GM13977 (cell line): ENCODE measurements around the gene MYH14.

Experiments
- DNase-seq: peaks from one replicate; pipeline ENCODE4 v3.0.0; 2012; ENCODE audit warnings: low spot score
- in situ Hi-C: fragments of 300-500 bp; cut with MboI; formaldehyde crosslinking; loops from one replicate; pipeline ENCODE4 v1.12.0; 2022; ENCODE audit warnings: low sequenced_read_pairs, low pct_unique_long_range_greater_than_20kb, mixed read lengths, inconsistent platforms; ENCODE audit not compliant: unreplicated experiment
- TF ChIP-seq, protein P1 (sequence below): IDR thresholded peaks from 2 replicates; pipeline ENCODE4 v1.5.1; 2012; ENCODE audit warnings: mild to moderate bottlenecking, control low read depth; ENCODE audit not compliant: insufficient read depth; ENCODE audit errors: extremely low read depth, missing control alignments

MYH14 gene

DNA sequence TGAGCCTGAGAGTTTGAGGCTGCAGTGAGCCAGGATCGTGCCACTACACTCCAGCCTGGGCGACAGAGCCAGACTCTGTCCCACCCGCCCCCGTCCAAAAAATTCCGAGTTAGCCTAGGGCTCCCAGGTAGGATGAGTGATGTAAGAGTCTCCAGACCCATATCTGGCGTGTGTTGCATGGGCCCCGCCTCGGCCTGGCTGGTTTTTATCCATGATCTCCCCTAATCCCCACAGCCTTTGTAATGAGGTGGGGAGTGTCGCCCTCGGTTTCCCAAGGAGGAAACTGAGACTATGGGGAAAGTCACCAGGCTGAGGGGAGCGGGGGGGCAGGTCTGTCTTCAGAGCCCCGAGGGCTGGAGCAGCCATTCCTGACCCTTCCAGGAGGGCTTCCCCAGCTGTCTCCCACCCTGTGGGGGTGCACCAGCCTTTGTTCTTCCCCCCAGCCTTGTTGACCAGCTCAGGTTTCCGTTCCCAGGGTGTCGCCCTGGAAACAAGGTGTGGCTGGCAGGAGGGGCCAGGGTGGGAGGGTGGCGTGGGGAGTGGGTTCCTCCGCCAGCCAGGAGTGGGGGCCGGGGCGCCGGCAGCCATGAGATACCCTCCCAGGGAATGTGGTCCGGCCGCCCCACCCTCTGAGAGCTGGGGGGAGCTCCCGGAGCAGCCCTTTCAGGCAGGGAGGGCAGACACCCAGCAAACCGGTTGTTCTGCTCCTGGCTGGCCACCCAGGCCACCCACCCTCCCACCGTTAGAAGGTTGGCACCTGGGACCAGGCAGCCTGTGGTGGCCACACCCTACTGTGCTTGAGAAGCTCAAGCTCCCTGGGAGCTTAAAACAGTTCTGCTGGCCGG, 11.5 kb downstream of the MYH14 start:
- TF ChIP-seq, protein P1, sequence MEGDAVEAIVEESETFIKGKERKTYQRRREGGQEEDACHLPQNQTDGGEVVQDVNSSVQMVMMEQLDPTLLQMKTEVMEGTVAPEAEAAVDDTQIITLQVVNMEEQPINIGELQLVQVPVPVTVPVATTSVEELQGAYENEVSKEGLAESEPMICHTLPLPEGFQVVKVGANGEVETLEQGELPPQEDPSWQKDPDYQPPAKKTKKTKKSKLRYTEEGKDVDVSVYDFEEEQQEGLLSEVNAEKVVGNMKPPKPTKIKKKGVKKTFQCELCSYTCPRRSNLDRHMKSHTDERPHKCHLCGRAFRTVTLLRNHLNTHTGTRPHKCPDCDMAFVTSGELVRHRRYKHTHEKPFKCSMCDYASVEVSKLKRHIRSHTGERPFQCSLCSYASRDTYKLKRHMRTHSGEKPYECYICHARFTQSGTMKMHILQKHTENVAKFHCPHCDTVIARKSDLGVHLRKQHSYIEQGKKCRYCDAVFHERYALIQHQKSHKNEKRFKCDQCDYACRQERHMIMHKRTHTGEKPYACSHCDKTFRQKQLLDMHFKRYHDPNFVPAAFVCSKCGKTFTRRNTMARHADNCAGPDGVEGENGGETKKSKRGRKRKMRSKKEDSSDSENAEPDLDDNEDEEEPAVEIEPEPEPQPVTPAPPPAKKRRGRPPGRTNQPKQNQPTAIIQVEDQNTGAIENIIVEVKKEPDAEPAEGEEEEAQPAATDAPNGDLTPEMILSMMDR = no peak
- in situ Hi-C loops = no loop called here
- DNase-seq = no peak

DNA sequence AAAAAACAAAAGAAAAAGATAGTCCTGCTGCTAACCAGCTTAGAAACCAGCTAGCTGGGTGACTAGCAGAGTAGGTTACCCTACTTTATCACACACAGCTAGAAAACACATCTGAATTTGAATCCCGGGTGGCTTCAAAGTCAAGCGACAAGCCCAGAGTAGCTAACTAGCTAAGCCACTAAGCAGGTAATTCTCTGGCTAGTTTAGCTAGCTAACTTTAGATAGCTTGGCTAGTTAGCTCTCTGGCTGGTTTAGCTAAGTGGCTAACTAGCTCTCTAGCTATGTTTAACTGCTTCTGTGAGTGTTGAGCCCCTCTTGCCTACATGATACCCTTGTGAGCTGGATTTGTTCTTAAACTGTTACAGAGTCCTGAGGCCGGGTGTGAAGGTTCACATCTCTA, 12.4 kb downstream of the MYH14 start:
- DNase-seq = no peak
- TF ChIP-seq, protein P1 = no peak
- in situ Hi-C loops = no loop called here

DNA sequence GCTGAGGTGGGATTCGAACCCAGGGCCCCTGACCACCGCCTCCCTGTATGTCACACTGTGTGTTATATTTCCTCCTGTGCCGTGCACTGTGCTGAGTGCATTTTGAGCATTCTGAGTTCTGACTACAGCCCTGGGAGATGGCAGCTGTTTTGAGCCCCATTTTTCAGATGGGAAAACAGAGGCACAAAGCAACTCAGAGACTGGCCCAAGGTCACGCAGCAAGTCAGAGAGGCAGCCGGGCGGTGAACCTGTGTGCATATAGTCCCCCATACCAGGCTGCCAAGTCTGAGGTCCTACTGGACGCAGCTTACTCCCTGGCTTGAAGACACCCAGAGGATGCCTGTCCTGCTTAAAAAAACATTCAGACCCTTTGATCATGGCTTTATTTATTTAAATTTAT, 17.7 kb downstream of the MYH14 start:
- TF ChIP-seq, protein P1 = no peak

DNA sequence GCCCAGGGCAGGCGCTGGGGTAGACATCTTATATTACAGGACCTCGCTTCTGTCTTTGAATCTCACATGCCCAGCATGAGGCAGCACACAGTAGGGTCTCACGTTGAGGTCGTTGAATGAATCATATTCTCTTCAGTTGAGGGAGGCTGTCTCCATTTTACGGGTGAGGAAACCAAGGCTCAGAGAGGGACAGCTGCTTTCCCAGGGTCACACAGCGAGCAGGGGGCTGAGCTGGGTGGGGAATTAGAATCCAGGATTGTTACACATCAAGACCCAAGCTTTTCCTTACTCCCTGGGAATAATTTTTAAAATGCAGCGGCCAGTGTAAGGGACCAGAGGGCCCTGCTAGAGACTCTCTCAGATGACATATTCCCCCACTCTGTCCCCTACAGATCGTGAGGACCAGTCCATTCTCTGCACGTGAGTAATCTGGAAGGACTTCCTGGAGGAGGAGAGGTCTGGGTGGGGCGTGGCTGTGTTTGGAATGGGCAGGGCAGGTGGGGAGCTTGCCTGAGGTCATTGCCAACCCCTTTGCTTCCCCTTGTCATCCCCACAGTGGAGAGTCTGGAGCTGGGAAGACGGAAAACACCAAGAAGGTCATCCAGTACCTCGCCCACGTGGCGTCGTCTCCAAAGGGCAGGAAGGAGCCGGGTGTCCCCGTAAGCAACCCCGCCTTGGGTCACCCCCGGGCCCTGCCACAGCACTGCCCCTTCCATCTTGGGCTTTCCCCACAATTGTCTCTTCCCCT, 19.4 kb downstream of the MYH14 start:
- TF ChIP-seq, protein P1 = no peak
- no peak for DNase-seq
- in situ Hi-C loops = no loop called here

More for the DNA sequence above, 17.7 kb downstream of the MYH14 start:
- DNase-seq = no peak
- in situ Hi-C loops = no loop called here

DNA sequence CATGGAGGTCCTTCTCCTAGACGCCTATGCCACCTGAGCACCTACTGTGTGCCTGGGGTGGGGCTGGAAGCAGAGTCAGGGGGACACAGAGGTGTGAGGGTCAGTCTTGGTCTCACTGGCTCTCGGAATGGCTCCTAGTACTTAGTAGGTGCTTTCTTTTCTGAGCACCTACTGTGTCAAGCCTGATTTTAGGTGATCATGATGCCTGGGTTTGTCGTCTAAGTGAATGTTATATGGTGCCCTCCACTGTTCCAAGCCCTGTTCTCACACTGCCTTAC, 20.0 kb downstream of the MYH14 start:
- no peak for DNase-seq
- TF ChIP-seq, protein P1 = no peak
- in situ Hi-C loops = no loop called here

DNA sequence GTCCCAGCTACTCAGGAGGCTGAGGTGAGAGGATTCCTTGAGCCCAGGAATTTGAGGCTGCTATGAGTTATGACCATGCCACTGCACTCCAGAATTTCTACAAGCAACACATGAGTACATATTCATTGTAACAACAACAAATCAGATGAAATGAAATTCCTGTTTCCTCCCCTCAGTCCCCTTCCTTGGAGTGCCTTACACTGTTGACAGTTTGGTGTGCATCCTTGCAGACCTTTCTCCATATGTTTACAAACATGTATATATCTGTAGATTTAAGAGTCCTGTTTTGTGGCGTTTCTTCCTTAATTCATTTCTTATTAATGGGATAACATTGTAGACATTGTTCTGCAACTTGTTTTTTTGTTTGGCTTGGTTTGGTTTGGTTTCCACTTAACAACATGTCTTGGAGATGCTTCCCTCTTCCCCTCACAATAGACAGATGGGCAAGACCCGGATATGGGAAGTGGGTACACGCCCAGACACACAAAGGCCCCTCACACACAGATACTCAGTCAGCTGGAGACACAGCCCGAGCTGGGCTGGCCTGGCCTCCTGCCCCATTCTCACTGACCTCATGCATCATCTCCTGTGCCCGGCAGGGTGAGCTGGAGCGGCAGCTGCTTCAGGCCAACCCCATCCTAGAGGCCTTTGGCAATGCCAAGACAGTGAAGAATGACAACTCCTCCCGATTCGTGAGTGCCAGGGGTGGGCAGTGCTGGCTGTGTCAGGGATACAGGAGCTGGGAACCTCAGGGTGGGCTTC, 21.7 kb downstream of the MYH14 start:
- DNase-seq = no peak
- in situ Hi-C loops = no loop called here
- TF ChIP-seq, protein P1 = no peak
